Measurements from ENCODE around the gene CCDC191. TPM values are rescaled to one million over a fixed set of nuclear protein-coding genes. Genes with fewer than 3 reads are reported as not detected.

CCDC191 gene
- total RNA-seq, 1 donor from 2014 or later: 4.5 TPM

DNA sequence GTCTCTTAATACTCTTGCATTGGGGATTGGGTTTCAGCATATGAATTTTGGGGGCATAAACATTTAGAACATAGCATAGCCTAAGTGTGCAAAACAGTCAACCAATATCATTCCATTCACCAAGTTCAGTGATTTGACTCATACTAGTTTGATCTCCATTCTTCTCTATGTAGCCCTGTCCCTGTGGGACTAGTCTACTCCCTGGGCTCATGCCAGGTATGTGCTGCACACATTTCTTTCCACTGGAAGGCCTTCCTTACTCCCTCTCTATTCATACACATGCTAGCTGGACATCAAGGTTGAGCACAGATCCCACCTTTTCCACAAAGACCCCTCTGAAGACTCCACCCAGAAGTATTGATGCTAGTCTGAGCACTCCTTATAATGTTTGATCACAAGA lies 103.4 kb downstream of the CCDC191 start:
- Mint-ChIP-seq H3K4me3 (no peak overlapping the region), H3K27ac (ENCODE audit: unreplicated experiment) (no peak overlapping the region), H3K36me3 (ENCODE audit: low read depth) (no peaks in the 10 kb centered on the region), H3K9me3 (no peaks in the 10 kb centered on the region), H3K27me3 (ENCODE audit: low read depth) (peaks cover 65% of the 10 kb centered on the region), H3K4me1 (peaks cover 6% of the 10 kb centered on the region)
- DNase-seq (ENCODE audit: low read depth, low spot score): no peak
- TF ChIP-seq, protein P1, sequence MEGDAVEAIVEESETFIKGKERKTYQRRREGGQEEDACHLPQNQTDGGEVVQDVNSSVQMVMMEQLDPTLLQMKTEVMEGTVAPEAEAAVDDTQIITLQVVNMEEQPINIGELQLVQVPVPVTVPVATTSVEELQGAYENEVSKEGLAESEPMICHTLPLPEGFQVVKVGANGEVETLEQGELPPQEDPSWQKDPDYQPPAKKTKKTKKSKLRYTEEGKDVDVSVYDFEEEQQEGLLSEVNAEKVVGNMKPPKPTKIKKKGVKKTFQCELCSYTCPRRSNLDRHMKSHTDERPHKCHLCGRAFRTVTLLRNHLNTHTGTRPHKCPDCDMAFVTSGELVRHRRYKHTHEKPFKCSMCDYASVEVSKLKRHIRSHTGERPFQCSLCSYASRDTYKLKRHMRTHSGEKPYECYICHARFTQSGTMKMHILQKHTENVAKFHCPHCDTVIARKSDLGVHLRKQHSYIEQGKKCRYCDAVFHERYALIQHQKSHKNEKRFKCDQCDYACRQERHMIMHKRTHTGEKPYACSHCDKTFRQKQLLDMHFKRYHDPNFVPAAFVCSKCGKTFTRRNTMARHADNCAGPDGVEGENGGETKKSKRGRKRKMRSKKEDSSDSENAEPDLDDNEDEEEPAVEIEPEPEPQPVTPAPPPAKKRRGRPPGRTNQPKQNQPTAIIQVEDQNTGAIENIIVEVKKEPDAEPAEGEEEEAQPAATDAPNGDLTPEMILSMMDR (conservative IDR thresholded peaks at IDR 0.05): no peak

DNA sequence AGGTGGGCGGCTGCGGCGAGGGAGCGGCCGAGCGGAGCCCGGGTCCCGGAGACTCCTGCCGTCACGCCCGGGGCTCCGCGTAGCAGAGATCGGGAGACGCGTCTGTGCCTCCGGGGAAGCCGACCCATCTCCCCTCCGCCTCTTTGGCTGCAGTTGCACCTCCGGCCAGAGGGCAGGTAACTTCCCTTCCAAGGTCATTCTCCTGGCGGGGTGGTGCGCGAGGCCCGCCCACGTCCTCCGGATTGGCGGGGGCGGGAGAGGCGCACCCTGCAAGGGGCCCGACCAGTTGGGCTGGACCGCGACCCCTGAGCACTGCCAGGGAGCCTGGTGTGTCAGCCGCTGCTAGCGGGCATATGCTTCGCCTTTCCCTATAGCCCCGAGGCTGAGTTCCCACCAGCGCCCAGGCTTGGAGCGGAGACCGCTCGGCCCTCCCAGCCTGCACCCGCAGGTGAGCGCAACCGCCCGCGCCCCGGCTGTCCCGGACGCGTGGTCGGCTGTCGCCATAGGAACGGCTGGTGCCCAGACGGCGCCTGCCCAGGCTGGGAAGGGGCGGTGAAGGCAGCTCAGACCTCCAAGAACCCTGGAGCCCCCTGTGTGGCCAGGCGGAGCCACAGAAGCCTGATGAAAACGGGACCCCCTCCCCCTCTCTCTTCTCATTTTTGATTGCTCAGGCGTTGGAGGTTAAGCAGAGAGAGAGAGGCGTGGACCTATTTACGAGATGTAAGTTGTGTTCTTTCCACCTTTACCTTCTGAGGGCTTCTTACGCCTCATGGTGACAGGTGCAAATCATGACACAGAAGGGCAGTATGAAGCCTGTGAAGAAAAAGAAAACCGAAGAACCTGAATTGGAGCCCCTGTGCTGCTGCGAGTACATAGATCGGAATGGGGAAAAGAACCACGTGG lies 108.1 kb downstream of the CCDC191 start:
- peaks cover 4% of the 10 kb centered on the region for H3K4me1 Mint-ChIP-seq
- no peak overlapping the region for H3K27ac Mint-ChIP-seq (ENCODE audit: unreplicated experiment)
- H3K36me3 Mint-ChIP-seq (ENCODE audit: low read depth): no peaks in the 10 kb centered on the region
- H3K4me3 Mint-ChIP-seq: peak overlapping the region; percentile 65
- peak; percentile 23 for DNase-seq (ENCODE audit: low read depth, low spot score)
- H3K9me3 Mint-ChIP-seq: no peaks in the 10 kb centered on the region
- TF ChIP-seq, protein P1 (conservative IDR thresholded peaks at IDR 0.05): peak; percentile 22
- H3K27me3 Mint-ChIP-seq (ENCODE audit: low read depth): peaks cover 78% of the 10 kb centered on the region

DNA sequence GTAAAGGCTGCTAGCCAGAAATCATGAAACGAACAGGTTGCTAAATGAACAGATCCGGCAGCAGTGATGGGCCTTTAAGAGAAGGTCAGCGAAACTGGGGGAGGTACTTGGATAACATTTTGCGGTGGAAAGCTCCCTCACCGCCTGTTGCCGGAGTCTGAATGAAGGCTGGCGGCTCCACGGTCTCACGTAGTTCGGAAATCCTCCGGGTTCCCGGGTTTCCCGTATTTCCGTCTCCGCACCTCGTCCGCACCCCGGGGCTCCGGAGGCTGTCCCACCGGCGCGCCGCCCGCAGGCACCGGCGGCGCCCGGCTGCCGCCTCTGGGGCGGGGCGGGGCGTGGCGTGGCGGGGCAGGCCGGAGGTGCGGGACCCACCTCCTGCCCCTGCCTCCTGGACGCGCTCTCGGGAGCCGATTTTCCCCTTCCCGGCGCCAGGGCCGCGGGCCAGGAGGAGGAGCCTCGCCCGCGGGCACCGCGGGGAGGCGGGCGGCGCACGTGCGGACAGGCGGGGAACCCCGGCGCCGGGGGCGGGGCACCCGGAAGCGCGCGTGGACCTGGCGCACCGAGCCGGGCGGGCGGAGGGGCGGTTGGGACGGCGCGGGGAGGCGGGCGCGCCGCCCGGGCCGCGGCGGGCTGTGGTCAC lies 108.8 kb downstream of the CCDC191 start, which contains the start of gene ZDHHC23:
Gene ZDHHC23 (plus strand): TSS at position 642 of the 643 bp plus-strand sequence. CDS start 790 bp downstream, outside the sequence.
- H3K36me3 Mint-ChIP-seq (ENCODE audit: low read depth): no peaks in the 10 kb centered on the region
- peaks cover 4% of the 10 kb centered on the region for H3K4me1 Mint-ChIP-seq
- H3K27me3 Mint-ChIP-seq (ENCODE audit: low read depth): peaks cover 71% of the 10 kb centered on the region
- peak within 1 kb of the TSS; percentile 83 for H3K4me3 Mint-ChIP-seq
- H3K9me3 Mint-ChIP-seq: no peaks in the 10 kb centered on the region
- TF ChIP-seq, protein P1 (conservative IDR thresholded peaks at IDR 0.05): no peak
- peak; percentile 22 for DNase-seq (ENCODE audit: low read depth, low spot score)
- no peak within 1 kb of the TSS for H3K27ac Mint-ChIP-seq (ENCODE audit: unreplicated experiment)

- no peak for DNase-seq (ENCODE audit: low read depth, low spot score)
- Mint-ChIP-seq H3K9me3 (no peaks in the 10 kb centered on the region), H3K36me3 (ENCODE audit: low read depth) (no peaks in the 10 kb centered on the region), H3K27me3 (ENCODE audit: low read depth) (peaks cover 68% of the 10 kb centered on the region), H3K4me3 (peak overlapping the region; percentile 83), H3K27ac (ENCODE audit: unreplicated experiment) (no peak overlapping the region), H3K4me1 (peaks cover 4% of the 10 kb centered on the region)
- TF ChIP-seq, protein P1 (conservative IDR thresholded peaks at IDR 0.05): no peak
These were observed 109.5 kb downstream of the CCDC191 start for GRCh38 chr3:113946831-113947230.

GRCh38 chr3:113927556-113927955 lies 128.8 kb downstream of the CCDC191 start:
- no peak overlapping the region for H3K27ac Mint-ChIP-seq (ENCODE audit: unreplicated experiment)
- peaks cover 5% of the 10 kb centered on the region for H3K27me3 Mint-ChIP-seq (ENCODE audit: low read depth)
- peaks cover 6% of the 10 kb centered on the region for H3K36me3 Mint-ChIP-seq (ENCODE audit: low read depth)
- peaks cover 27% of the 10 kb centered on the region for H3K9me3 Mint-ChIP-seq
- H3K4me3 Mint-ChIP-seq: no peak overlapping the region
- TF ChIP-seq, protein P1 (conservative IDR thresholded peaks at IDR 0.05): no peak
- no peak for DNase-seq (ENCODE audit: low read depth, low spot score)
- no peaks in the 10 kb centered on the region for H3K4me1 Mint-ChIP-seq
